HCT116 (cell line): ENCODE measurements around the gene ANKRD44. TPM values are rescaled to one million over a fixed set of nuclear protein-coding genes. Genes with fewer than 3 reads are reported as not detected.

ENCODE experiments used
- ATAC-seq: fragments of 200-7000 bp; cut with Tn5 transposase; 2 replicates; pipeline ENCODE4 v1.9.1; 2020; ENCODE audit warnings: mild to moderate bottlenecking, moderate library complexity
- BruUV-seq: library from RNA; stranded (reverse); fragments of 400-500 nt; replicated peaks from 2 replicates; lab custom pipeline; 2021; lab: Mats Ljungman, UMichigan
- CTCF ChIA-PET: fragments of 300-600 bp; sonication (Branson Sonifier 250); formaldehyde crosslinking; loops from one replicate; lab custom pipeline; 2021; ENCODE audit warnings: antibody characterized with exemption; lab: Charles Lee
- POLR2A ChIA-PET: fragments of 300-600, 350-600 bp; sonication (Branson Sonifier 250); formaldehyde crosslinking; loops from one replicate; lab custom pipeline; 2021; ENCODE audit warnings: antibody characterized with exemption; lab: Charles Lee
- RAD21 ChIA-PET, 2 experiments: fragments of 300-600 bp; sonication (Branson Sonifier 250); formaldehyde crosslinking; loops; one replicate each; lab custom pipeline; 2023; ENCODE audit warnings: low total read pairs in 2 of 2; ENCODE audit not compliant: uncharacterized antibody in 2 of 2, unreplicated experiment in 2 of 2, low non-redundant PET in 1 of 2; lab: Charles Lee
- DNase-seq: peaks from one replicate; pipeline ENCODE4 v3.0.0-alpha.2; 2010; ENCODE audit warnings: low read depth, low spot score
- H2AFZ ChIP-seq: fragments of 200-600 bp; shearing (Covaris generic), sonication (generic); 2 replicates; pipeline ENCODE4 v1.6.1; 2017; ENCODE audit warnings: low read depth, mixed run types, mixed read lengths, antibody characterized with exemption, low read length; ENCODE audit not compliant: poor library complexity, severe bottlenecking
- H3K27ac ChIP-seq: 2 replicates; pipeline ENCODE4 v1.5.1; 2012; ENCODE audit warnings: low read depth, low read length
- H3K27me3 ChIP-seq: fragments of 200-600 bp; sonication (generic); 2 replicates; pipeline ENCODE4 v1.6.1; 2016; ENCODE audit warnings: mixed run types, low read length, mixed read lengths; ENCODE audit not compliant: insufficient read depth
- H3K36me3 ChIP-seq, 2 experiments: fragments of 200-500 bp in 1 of 2; fragments of 200-600 bp in 1 of 2; sonication (Bioruptor generic) in 1 of 2; sonication (generic) in 1 of 2; 2 replicates each; pipeline versions ENCODE4 v1.5.1 to v1.6.1; 2014 to 2016; ENCODE audit warnings: low read length in 2 of 2, inconsistent platforms in 1 of 2, mixed read lengths in 1 of 2, mixed run types in 1 of 2; ENCODE audit not compliant: insufficient read depth in 2 of 2, control insufficient read depth in 1 of 2
- H3K4me1 ChIP-seq, 2 experiments: fragments of 200-600 bp in 1 of 2; sonication (generic) in 1 of 2; 2 replicates each; pipeline versions ENCODE4 v1.5.1 to v1.6.1; 2012 to 2017; ENCODE audit warnings: low read length in 2 of 2, inconsistent platforms in 1 of 2, mild to moderate bottlenecking in 1 of 2, mixed read lengths in 1 of 2, mixed run types in 1 of 2, moderate library complexity in 1 of 2; ENCODE audit not compliant: insufficient read depth in 2 of 2, control insufficient read depth in 1 of 2
- H3K4me2 ChIP-seq: fragments of 200-600 bp; sonication (generic); 2 replicates; pipeline ENCODE4 v1.6.1; 2017; ENCODE audit warnings: mixed run types, low read length, mixed read lengths
- H3K4me3 ChIP-seq, 2 experiments: fragments of 200-600 bp in 1 of 2; sonication (generic) in 1 of 2; replicated peaks in 1 of 2; 2 replicates each; pipeline ENCODE4 v1.5.1; 2011 to 2016; ENCODE audit warnings: low read length in 2 of 2, control low read depth in 1 of 2, low read depth in 1 of 2, mild to moderate bottlenecking in 1 of 2, mixed read lengths in 1 of 2, mixed run types in 1 of 2
- H3K79me2 ChIP-seq: fragments of 200-600 bp; sonication (generic); 2 replicates; pipeline ENCODE4 v1.6.1; 2017; ENCODE audit warnings: mild to moderate bottlenecking, mixed run types, low read length, moderate library complexity, mixed read lengths; ENCODE audit not compliant: insufficient read depth
- H3K9ac ChIP-seq: fragments of 200-600 bp; sonication (generic); 2 replicates; pipeline ENCODE4 v1.6.1; 2016; ENCODE audit warnings: low read length, mixed read lengths
- H3K9me2 ChIP-seq: fragments of 200-600 bp; sonication (generic), shearing (Covaris generic); 2 replicates; pipeline ENCODE4 v1.6.1; 2017; ENCODE audit warnings: mixed run types, mild to moderate bottlenecking, moderate library complexity; ENCODE audit not compliant: insufficient read depth
- H3K9me3 ChIP-seq, 2 experiments: fragments of 200-500 bp in 1 of 2; fragments of 200-600 bp in 1 of 2; sonication (Bioruptor generic) in 1 of 2; sonication (generic) in 1 of 2; 2 replicates each; pipeline ENCODE4 v1.6.1; 2014 to 2017; ENCODE audit warnings: low read length in 2 of 2, mixed read lengths in 2 of 2, inconsistent platforms in 1 of 2, low read depth in 1 of 2, mild to moderate bottlenecking in 1 of 2, mixed run types in 1 of 2, moderate library complexity in 1 of 2; ENCODE audit not compliant: control insufficient read depth in 1 of 2, insufficient read depth in 1 of 2
- H4K20me1 ChIP-seq: fragments of 200-600 bp; sonication (generic), shearing (Covaris generic); 2 replicates; pipeline ENCODE4 v1.6.1; 2017; ENCODE audit warnings: mixed run types, mild to moderate bottlenecking, moderate library complexity; ENCODE audit not compliant: insufficient read depth
- CBX3 ChIP-seq: IDR thresholded peaks from 2 replicates; pipeline ENCODE4 v1.6.1; 2012; ENCODE audit warnings: low read depth
- CEBPB ChIP-seq: IDR thresholded peaks from 2 replicates; pipeline ENCODE4 v1.6.1; 2012; ENCODE audit warnings: low read depth
- CTCF ChIP-seq, 3 experiments: fragments of 200-600 bp in 1 of 3; sonication (generic) in 1 of 3; IDR thresholded peaks in 2 of 3; conservative IDR thresholded peaks in 1 of 3; 2 replicates each; pipeline ENCODE4 v1.5.1; 2012 to 2017; ENCODE audit warnings: low read depth in 2 of 3, low read length in 2 of 3, antibody characterized with exemption in 1 of 3, borderline replicate concordance in 1 of 3, control low read depth in 1 of 3, mild to moderate bottlenecking in 1 of 3, mixed read lengths in 1 of 3, mixed run types in 1 of 3, moderate library complexity in 1 of 3; ENCODE audit not compliant: insufficient read depth in 1 of 3
- EGR1 ChIP-seq: IDR thresholded peaks from 2 replicates; pipeline ENCODE4 v1.6.1; 2012; ENCODE audit warnings: low read depth
- ELF1 ChIP-seq: IDR thresholded peaks from 2 replicates; pipeline ENCODE4 v1.6.1; 2012; ENCODE audit warnings: low read depth, borderline replicate concordance
- MAX ChIP-seq: IDR thresholded peaks from 2 replicates; pipeline ENCODE4 v1.6.1; 2012
- POLR2A ChIP-seq: IDR thresholded peaks from 2 replicates; pipeline ENCODE4 v1.7.0; 2011; ENCODE audit warnings: borderline replicate concordance; ENCODE audit not compliant: insufficient read depth, insufficient read length; ENCODE audit errors: extremely low read depth
- POLR2AphosphoS5 ChIP-seq: IDR thresholded peaks from 2 replicates; pipeline ENCODE4 v1.6.1; 2011; ENCODE audit warnings: mild to moderate bottlenecking, low read depth, low read length, moderate library complexity
- SIN3A ChIP-seq: IDR thresholded peaks from 2 replicates; pipeline ENCODE4 v1.6.1; 2012; ENCODE audit warnings: low read depth
- SP1 ChIP-seq: IDR thresholded peaks from 2 replicates; pipeline ENCODE4 v1.6.1; 2012; ENCODE audit warnings: low read depth
- YY1 ChIP-seq: IDR thresholded peaks from 2 replicates; pipeline ENCODE4 v1.6.1; 2011; ENCODE audit warnings: low read length, low read depth, moderate library complexity, mild to moderate bottlenecking; ENCODE audit not compliant: insufficient replicate concordance; ENCODE audit errors: extremely low read depth
- ZBTB33 ChIP-seq: IDR thresholded peaks from 2 replicates; pipeline ENCODE4 v1.6.1; 2011; ENCODE audit warnings: mild to moderate bottlenecking, low read length, moderate library complexity; ENCODE audit not compliant: insufficient replicate concordance; ENCODE audit errors: extremely low read depth
- ZFX ChIP-seq: fragments of 450-650 bp; IDR thresholded peaks from 2 replicates; pipeline ENCODE4 v1.6.1; 2017
- ZNF274 ChIP-seq: fragments of 200-500 bp; sonication (Bioruptor generic); IDR thresholded peaks from 2 replicates; pipeline ENCODE4 v1.6.1; 2014; ENCODE audit warnings: mild to moderate bottlenecking, low read depth, low read length, inconsistent platforms
- intact Hi-C: fragments of 100-400 bp; cut with micrococcal nuclease; formaldehyde crosslinking; loops from 2 replicates; pipeline ENCODE4 v1.10.0; 2022
- total RNA-seq: library from RNA; stranded (reverse); gene quantifications from one replicate; pipeline ENCODE4 v1.2.1, GENCODE V29; 2021; ENCODE audit not compliant: unreplicated experiment

Gene ANKRD44
- total RNA-seq, 1 experiment from 2014 or later: 2.7 TPM

GRCh38 chr2:196989496-196989895, 321.1 kb downstream of the ANKRD44 start:
- Histone ChIP-seq H3K79me2 (no peaks in the 10 kb centered on the region), H3K4me3 (no peak overlapping the region), H4K20me1 (no peaks in the 10 kb centered on the region), H3K4me2 (no peak overlapping the region), H3K9me3 (no peaks in the 10 kb centered on the region), H2AFZ (no peak overlapping the region), H3K9me2 (no peaks in the 10 kb centered on the region), H3K27ac (no peak overlapping the region), H3K27me3 (no peaks in the 10 kb centered on the region), H3K4me1 (peaks cover 13 to 22% of the 10 kb centered on the region in 2 experiments; a peak in 3 of 4 replicates), H3K9ac (no peak overlapping the region), H3K36me3 (no peaks in the 10 kb centered on the region)
- DNase-seq (no peak), ATAC-seq (no peak)
- BruUV-seq: no TSS peak
- ChIA-PET RAD21 (no interaction called here), POLR2A (no interaction called here), CTCF (no interaction called here)
- no peak for TF ChIP-seq ZNF274
- TF ChIP-seq POLR2AphosphoS5: no peak
- TF ChIP-seq SP1: no peak
- TF ChIP-seq YY1: no peak
- TF ChIP-seq SIN3A: no peak
- TF ChIP-seq CTCF (IDR thresholded peaks at IDR 0.05 in 2 of 3, conservative IDR thresholded peaks at IDR 0.05 in 1 of 3; ENCODE audit: borderline replicate concordance in 1 of 3, insufficient read depth in 1 of 3, low read depth in 2 of 3, low read length in 2 of 3): no peak
- no peak for TF ChIP-seq ZBTB33
- no peak for TF ChIP-seq EGR1
- TF ChIP-seq CEBPB: no peak
- no peak for TF ChIP-seq MAX
- no peak for TF ChIP-seq ZFX
- no peak for TF ChIP-seq CBX3
- TF ChIP-seq ELF1: no peak
- TF ChIP-seq POLR2A: no peak
- intact Hi-C loops: no loop called here
